Gastrocnemius medialis (tissue), 4 donors: ENCODE results near the gene ARID5A. TPM values are rescaled to one million over a fixed set of nuclear protein-coding genes. Genes with fewer than 3 reads are reported as not detected.

Experiments used
- ATAC-seq, 2 donors: fragments of 150-250 bp; one replicate each; pipeline ENCODE4 v1.9.1; 2016
- DNase-seq, 2 donors: peaks; one replicate each; pipeline ENCODE4 v3.0.0-alpha.2; 2019
- H3K27ac ChIP-seq, 4 donors: fragments of 200-600 bp; sonication (generic); 1 replicate in 1 of 4; 2 replicates in 3 of 4; pipeline ENCODE4 v1.5.1; 2016 to 2018; ENCODE audit warnings: mild to moderate bottlenecking in 2 of 4, moderate library complexity in 1 of 4
- H3K27me3 ChIP-seq, 3 donors: fragments of 200-600 bp; sonication (generic) in 2 of 3; 1 replicate in 1 of 3; 2 replicates in 2 of 3; pipeline versions ENCODE4 v1.5.1 to v1.6.0; 2016 to 2019; ENCODE audit warnings: mild to moderate bottlenecking in 1 of 3, moderate library complexity in 1 of 3
- H3K36me3 ChIP-seq, 2 donors: fragments of 200-600 bp; sonication (generic) in 1 of 2; one replicate each; pipeline ENCODE4 v1.5.1; 2017 to 2018
- H3K4me1 ChIP-seq, 2 donors: fragments of 200-600 bp; sonication (generic) in 1 of 2; one replicate each; pipeline ENCODE4 v1.5.1; 2016 to 2017; ENCODE audit warnings: mild to moderate bottlenecking in 2 of 2
- H3K4me3 ChIP-seq, 4 donors: fragments of 200-600 bp; sonication (generic) in 3 of 4; 1 replicate in 1 of 4; 2 replicates in 3 of 4; pipeline ENCODE4 v1.5.1; 2016 to 2019; ENCODE audit warnings: mild to moderate bottlenecking in 2 of 4
- H3K9me3 ChIP-seq, 3 donors: fragments of 200-600 bp; sonication (generic) in 2 of 3; 1 replicate in 1 of 3; 2 replicates in 2 of 3; pipeline ENCODE4 v1.5.1; 2016 to 2019
- POLR2A ChIP-seq, 2 donors: fragments of 450-650 bp; IDR thresholded peaks; one replicate each; pipeline ENCODE4 v1.6.1; 2017; ENCODE audit warnings: antibody characterized with exemption in 2 of 2, mild to moderate bottlenecking in 2 of 2, moderate library complexity in 2 of 2
- in situ Hi-C, 4 donors: fragments of 200-750 bp; cut with MboI; loops; one replicate each; pipeline versions ENCODE4 v1.15.0 to v1.8.0; 2017; ENCODE audit warnings: low sequenced_read_pairs in 4 of 4
- intact Hi-C: fragments of 100-400 bp; cut with DNase I; formaldehyde crosslinking; loops from one replicate; pipeline ENCODE4 v1.15.1; 2023; ENCODE audit warnings: low total_unique reads
- total RNA-seq, 4 donors: library from RNA; depleted of rRNA; stranded (reverse); fragments of >200 nt; gene quantifications; one replicate each; pipeline versions ENCODE4 v1.1.0 to v1.2.3, GENCODE V29; 2016
- TF ChIP-seq, protein P1 (sequence below), 5 experiments: fragments of 450-650 bp in 3 of 5; fragments of 200-600 bp in 2 of 5; sonication (generic) in 2 of 5; IDR thresholded peaks in 4 of 5; conservative IDR thresholded peaks in 1 of 5; 1 replicate in 4 of 5; 2 replicates in 1 of 5; pipeline ENCODE4 v1.5.1; 2016 to 2019; ENCODE audit warnings: antibody characterized with exemption in 5 of 5, mild to moderate bottlenecking in 3 of 5, moderate library complexity in 3 of 5

Gene ARID5A
- total RNA-seq, 4 donors from 2014 or later, result 6.7 to 126 (median 30.5) TPM

DNA sequence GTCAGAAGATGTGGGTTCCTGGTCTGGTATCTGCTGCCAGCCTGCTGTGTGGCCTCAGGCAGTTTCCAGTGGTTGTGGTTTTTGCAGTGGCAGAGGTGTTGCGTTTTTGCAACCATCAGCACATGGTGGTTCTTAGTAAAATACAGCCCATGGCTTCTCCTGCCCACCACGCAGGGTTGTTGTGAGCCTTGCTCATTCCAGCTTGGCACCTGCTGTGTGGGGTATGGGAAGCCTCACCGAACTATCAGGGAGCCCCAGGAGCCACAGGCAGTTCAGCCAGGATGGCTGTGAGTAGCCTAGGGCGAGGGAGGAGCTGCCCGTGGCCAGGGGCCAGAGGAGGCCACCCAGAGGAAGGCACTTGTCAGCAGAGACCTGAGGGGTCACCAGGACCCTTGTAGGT is 9.8 kb downstream of the ARID5A start:
- no peak overlapping the region for H3K4me3 ChIP-seq
- ATAC-seq (no peak), DNase-seq (no peak)
- TF ChIP-seq, protein P1, sequence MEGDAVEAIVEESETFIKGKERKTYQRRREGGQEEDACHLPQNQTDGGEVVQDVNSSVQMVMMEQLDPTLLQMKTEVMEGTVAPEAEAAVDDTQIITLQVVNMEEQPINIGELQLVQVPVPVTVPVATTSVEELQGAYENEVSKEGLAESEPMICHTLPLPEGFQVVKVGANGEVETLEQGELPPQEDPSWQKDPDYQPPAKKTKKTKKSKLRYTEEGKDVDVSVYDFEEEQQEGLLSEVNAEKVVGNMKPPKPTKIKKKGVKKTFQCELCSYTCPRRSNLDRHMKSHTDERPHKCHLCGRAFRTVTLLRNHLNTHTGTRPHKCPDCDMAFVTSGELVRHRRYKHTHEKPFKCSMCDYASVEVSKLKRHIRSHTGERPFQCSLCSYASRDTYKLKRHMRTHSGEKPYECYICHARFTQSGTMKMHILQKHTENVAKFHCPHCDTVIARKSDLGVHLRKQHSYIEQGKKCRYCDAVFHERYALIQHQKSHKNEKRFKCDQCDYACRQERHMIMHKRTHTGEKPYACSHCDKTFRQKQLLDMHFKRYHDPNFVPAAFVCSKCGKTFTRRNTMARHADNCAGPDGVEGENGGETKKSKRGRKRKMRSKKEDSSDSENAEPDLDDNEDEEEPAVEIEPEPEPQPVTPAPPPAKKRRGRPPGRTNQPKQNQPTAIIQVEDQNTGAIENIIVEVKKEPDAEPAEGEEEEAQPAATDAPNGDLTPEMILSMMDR (IDR thresholded peaks at IDR 0.05 in 4 of 5, conservative IDR thresholded peaks at IDR 0.05 in 1 of 5), result no peak
- TF ChIP-seq POLR2A (IDR thresholded peaks at IDR 0.05), result no peak
- H3K4me1 ChIP-seq, result peaks cover 26 to 36% of the 10 kb centered on the region in 2 donors
- no peaks in the 10 kb centered on the region for H3K27me3 ChIP-seq
- in situ Hi-C loops, result loop anchor here in 1 of 4 donors (25.0 kb wide), 1 partner anchor 1116 kb away; the partner anchor contains the start of genes ACTR1B and C2orf92
- intact Hi-C loops, result loop anchor here (5.0 kb wide), 1 partner anchor 256 kb away; no protein-coding TSS in a partner anchor
- H3K27ac ChIP-seq, result no peak overlapping the region
- peaks cover 0 to 42% of the 10 kb centered on the region in 2 donors for H3K36me3 ChIP-seq
- H3K9me3 ChIP-seq, result no peaks in the 10 kb centered on the region

DNA sequence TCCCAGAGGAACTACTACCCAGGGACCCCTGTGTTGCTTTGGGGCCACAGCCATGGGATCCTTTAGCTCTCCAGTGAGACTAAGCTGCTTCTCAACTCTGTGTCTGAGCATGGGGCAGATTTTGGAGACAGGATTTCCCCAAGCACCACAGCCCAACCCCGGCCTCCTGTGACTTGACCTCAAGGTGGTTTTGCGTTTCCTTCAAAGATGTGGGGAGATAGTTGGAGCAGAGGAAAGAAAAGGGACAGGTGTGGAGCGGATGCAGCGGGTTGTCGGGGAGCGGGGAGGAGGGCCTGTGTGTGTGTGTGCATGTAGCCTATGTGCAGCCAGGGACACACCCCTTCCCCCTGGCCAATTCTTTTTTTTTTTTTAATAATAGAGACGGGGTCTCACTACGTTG is 10.2 kb downstream of the ARID5A start:
- no peak overlapping the region for H3K27ac ChIP-seq
- DNase-seq (no peak), ATAC-seq (no peak)
- in situ Hi-C loops, result loop anchor here in 1 of 4 donors (25.0 kb wide), 1 partner anchor 1116 kb away; the partner anchor contains the start of genes ACTR1B and C2orf92
- no peak for TF ChIP-seq POLR2A (IDR thresholded peaks at IDR 0.05)
- TF ChIP-seq, protein P1 (IDR thresholded peaks at IDR 0.05 in 4 of 5, conservative IDR thresholded peaks at IDR 0.05 in 1 of 5), result no peak
- no peak overlapping the region for H3K4me3 ChIP-seq
- no peaks in the 10 kb centered on the region for H3K27me3 ChIP-seq
- H3K36me3 ChIP-seq, result peaks cover 0 to 46% of the 10 kb centered on the region in 2 donors
- intact Hi-C loops, result loop anchor here (5.0 kb wide), 1 partner anchor 256 kb away; no protein-coding TSS in a partner anchor
- H3K4me1 ChIP-seq, result peaks cover 21 to 32% of the 10 kb centered on the region in 2 donors
- no peaks in the 10 kb centered on the region for H3K9me3 ChIP-seq

DNA sequence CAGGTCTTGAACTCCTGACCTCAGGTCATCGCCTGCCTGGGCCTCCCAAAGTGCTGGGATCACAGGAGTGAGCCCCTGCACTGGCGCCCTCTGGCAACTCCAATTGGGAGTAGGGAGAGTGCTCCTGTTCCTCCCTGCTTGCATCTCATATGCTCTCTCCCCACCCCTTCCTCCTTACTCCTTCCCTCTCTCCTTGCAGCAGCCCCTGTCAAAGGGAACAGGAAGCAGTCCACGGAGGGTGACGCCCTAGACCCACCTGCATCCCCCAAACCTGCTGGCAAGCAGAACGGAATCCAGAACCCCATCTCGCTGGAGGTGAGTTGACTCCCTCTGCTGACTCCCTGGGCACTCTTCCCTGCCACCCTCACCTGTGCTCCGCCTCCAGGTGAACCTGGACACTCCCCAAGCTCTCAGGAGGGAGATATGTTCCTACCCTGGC is 10.7 kb downstream of the ARID5A start:
- H3K27ac ChIP-seq, result no peak overlapping the region

DNA sequence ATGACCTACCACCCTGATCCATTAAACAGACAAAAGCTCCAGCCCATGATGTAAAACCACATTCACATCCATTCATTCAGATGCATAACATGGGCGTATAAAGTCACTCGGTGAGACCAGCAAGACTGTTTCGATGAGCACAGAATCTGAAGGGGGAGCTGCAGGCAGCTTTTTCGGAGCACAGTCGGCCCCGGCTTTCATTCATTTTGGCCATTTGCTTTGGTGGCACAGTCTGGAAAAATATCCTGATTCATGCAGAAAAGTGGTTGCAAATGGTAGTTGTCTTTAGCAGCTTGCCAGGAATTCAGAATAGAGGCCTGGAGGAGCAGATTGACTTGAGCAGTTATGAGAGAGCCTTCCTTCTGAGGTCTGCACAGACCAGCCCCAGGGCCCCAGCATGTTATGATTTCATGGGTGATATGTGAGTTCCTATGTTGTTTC is 11.2 kb downstream of the ARID5A start:
- Histone ChIP-seq H3K9me3 (no peaks in the 10 kb centered on the region), H3K27me3 (no peaks in the 10 kb centered on the region), H3K27ac (no peak overlapping the region), H3K4me1 (peaks cover 14 to 22% of the 10 kb centered on the region in 2 donors), H3K4me3 (no peak overlapping the region), H3K36me3 (peaks cover 0 to 47% of the 10 kb centered on the region in 2 donors)
- ATAC-seq, result no peak
- in situ Hi-C loops, result loop anchor here in 1 of 4 donors (25.0 kb wide), 1 partner anchor 1115 kb away; the partner anchor contains the start of genes ACTR1B and C2orf92
- intact Hi-C loops, result loop anchor here (5.0 kb wide), 1 partner anchor 255 kb away; no protein-coding TSS in a partner anchor
- TF ChIP-seq, protein P1 (IDR thresholded peaks at IDR 0.05 in 4 of 5, conservative IDR thresholded peaks at IDR 0.05 in 1 of 5), result no peak
- no peak for DNase-seq

More for the DNA sequence above, 10.7 kb downstream of the ARID5A start:
- ATAC-seq, result no peak
- peaks cover 0 to 47% of the 10 kb centered on the region in 2 donors for H3K36me3 ChIP-seq
- DNase-seq, result no peak
- no peaks in the 10 kb centered on the region for H3K27me3 ChIP-seq
- no peak for TF ChIP-seq POLR2A (IDR thresholded peaks at IDR 0.05)
- TF ChIP-seq, protein P1 (IDR thresholded peaks at IDR 0.05 in 4 of 5, conservative IDR thresholded peaks at IDR 0.05 in 1 of 5), result no peak
- no peak overlapping the region for H3K4me3 ChIP-seq
- H3K4me1 ChIP-seq, result peaks cover 17 to 27% of the 10 kb centered on the region in 2 donors
- intact Hi-C loops, result loop anchor here (5.0 kb wide), 1 partner anchor 255 kb away; no protein-coding TSS in a partner anchor
- in situ Hi-C loops, result loop anchor here in 1 of 4 donors (25.0 kb wide), 1 partner anchor 1115 kb away; the partner anchor contains the start of genes ACTR1B and C2orf92
- H3K9me3 ChIP-seq, result no peaks in the 10 kb centered on the region
